Astrocyte (in vitro differentiated cells and primary cell): Measurements from ENCODE around the gene STK17A. TPM values are rescaled to one million over a fixed set of nuclear protein-coding genes. Genes with fewer than 3 reads are reported as not detected.
A peak's percentile ranks its signal among the peaks of the same experiment; 100 is the strongest.
"Not testable (repeated sequence)": the region's sequence is repeated elsewhere in the genome, so short reads cannot be mapped to it uniquely, and the experiment has no call there.

Experiments used
- DNase-seq: peaks from one replicate; pipeline ENCODE4 v3.0.0-alpha.2; 2010; ENCODE audit warnings: low read depth
- FAIRE-seq: peaks from 2 replicates; lab custom pipeline; 2011; peaks lifted over from hg19 to GRCh38; lab: Jason Lieb, UNC
- H2AFZ ChIP-seq: 2 replicates; pipeline ENCODE4 v1.6.0; 2012; ENCODE audit warnings: low read depth, low read length, inconsistent platforms
- H3K27ac ChIP-seq: 2 replicates; pipeline ENCODE4 v1.5.1; 2011; ENCODE audit warnings: low read depth, low read length, inconsistent platforms
- H3K27me3 ChIP-seq: 2 replicates; pipeline ENCODE4 v1.6.0; 2011; ENCODE audit warnings: low read length, inconsistent platforms; ENCODE audit not compliant: insufficient read depth
- H3K36me3 ChIP-seq: 2 replicates; pipeline ENCODE4 v1.5.1; 2011; ENCODE audit warnings: low read length, inconsistent platforms; ENCODE audit not compliant: insufficient read depth
- H3K4me1 ChIP-seq: 2 replicates; pipeline ENCODE4 v1.5.1; 2011; ENCODE audit warnings: low read length, inconsistent platforms; ENCODE audit not compliant: insufficient read depth
- H3K4me2 ChIP-seq: 2 replicates; pipeline ENCODE4 v1.6.0; 2012; ENCODE audit warnings: low read length, inconsistent platforms
- H3K4me3 ChIP-seq: 2 replicates; pipeline ENCODE4 v1.5.1; 2011; ENCODE audit warnings: low read depth, mild to moderate bottlenecking, low read length, inconsistent platforms; ENCODE audit not compliant: insufficient read depth
- H3K79me2 ChIP-seq: 2 replicates; pipeline ENCODE4 v1.6.0; 2012; ENCODE audit warnings: mild to moderate bottlenecking, low read length, inconsistent platforms; ENCODE audit not compliant: insufficient read depth
- H3K9ac ChIP-seq: 2 replicates; pipeline ENCODE4 v1.6.0; 2012; ENCODE audit warnings: mild to moderate bottlenecking, low read length, inconsistent platforms
- H3K9me3 ChIP-seq: 2 replicates; pipeline ENCODE4 v1.5.1; 2012; ENCODE audit warnings: low read depth, mild to moderate bottlenecking, low read length, inconsistent platforms; ENCODE audit not compliant: insufficient read depth
- H4K20me1 ChIP-seq: 2 replicates; pipeline ENCODE4 v1.6.0; 2012; ENCODE audit warnings: low read length, inconsistent platforms; ENCODE audit not compliant: insufficient read depth
- H3K27ac Mint-ChIP-seq: one replicate; pipeline ENCODE4 v1.8.0; 2021; ENCODE audit warnings: mild to moderate bottlenecking, mixed read lengths; ENCODE audit not compliant: unreplicated experiment
- H3K27me3 Mint-ChIP-seq: one replicate; pipeline ENCODE4 v1.8.0; 2021; ENCODE audit warnings: low read depth, mixed read lengths; ENCODE audit not compliant: unreplicated experiment
- H3K36me3 Mint-ChIP-seq: one replicate; pipeline ENCODE4 v1.8.0; 2021; ENCODE audit warnings: low read depth, mixed read lengths; ENCODE audit not compliant: unreplicated experiment
- H3K4me1 Mint-ChIP-seq: one replicate; pipeline ENCODE4 v1.8.0; 2021; ENCODE audit warnings: low read depth, mixed read lengths; ENCODE audit not compliant: unreplicated experiment
- H3K4me3 Mint-ChIP-seq: one replicate; pipeline ENCODE4 v1.8.0; 2021; ENCODE audit warnings: mild to moderate bottlenecking, moderate library complexity, mixed read lengths; ENCODE audit not compliant: unreplicated experiment
- H3K9me3 Mint-ChIP-seq: one replicate; pipeline ENCODE4 v1.8.0; 2021; ENCODE audit warnings: mild to moderate bottlenecking, mixed read lengths; ENCODE audit not compliant: unreplicated experiment
- CTCF ChIP-seq: IDR thresholded peaks from 2 replicates; pipeline ENCODE4 v1.5.1; 2011; ENCODE audit warnings: low read depth, mild to moderate bottlenecking, inconsistent platforms, low read length, moderate library complexity; ENCODE audit not compliant: insufficient read depth
- EZH2 ChIP-seq: IDR thresholded peaks from 2 replicates; pipeline ENCODE4 v1.6.1; 2012; ENCODE audit warnings: mild to moderate bottlenecking, low read length, inconsistent platforms; ENCODE audit not compliant: insufficient read depth
- total RNA-seq: library from RNA; stranded (reverse); gene quantifications from 2 replicates; pipeline ENCODE4 v1.2.1, GENCODE V29; 2021

The STK17A gene
- total RNA-seq, 1 donor from 2014 or later: 38.4 TPM

DNA sequence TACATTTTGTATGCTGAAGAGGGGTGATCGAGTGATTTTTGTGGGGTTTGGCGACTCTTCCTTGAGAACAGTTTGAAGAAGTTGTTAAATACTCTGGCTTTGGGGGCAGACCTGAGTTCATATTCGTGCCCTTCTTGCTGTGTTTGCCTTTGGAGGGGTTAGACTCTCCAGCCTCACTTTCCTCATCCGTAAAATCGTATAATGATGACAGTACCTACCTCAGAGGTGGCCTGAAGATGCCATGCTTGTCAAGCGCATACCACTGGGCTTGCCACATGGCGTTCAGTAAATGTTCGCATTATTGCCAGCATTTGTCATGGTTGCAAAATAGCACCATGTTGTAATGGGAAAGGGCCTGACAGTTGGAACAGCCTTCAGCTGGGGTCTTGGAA is 1.3 kb downstream of the STK17A start:
- Histone ChIP-seq H3K27me3 (peaks cover 4% of the 10 kb centered on the region), H2AFZ (no peak overlapping the region), H3K4me2 (peak overlapping the region; percentile 86), H3K4me1 (peaks cover 7% of the 10 kb centered on the region), H3K9me3 (no peaks in the 10 kb centered on the region), H4K20me1 (peaks cover 52% of the 10 kb centered on the region), H3K4me3 (peak overlapping the region; percentile 84), H3K36me3 (no peaks in the 10 kb centered on the region), H3K9ac (peak overlapping the region; percentile 93), H3K79me2 (peaks cover 62% of the 10 kb centered on the region), H3K27ac (peak overlapping the region; percentile 82)
- Mint-ChIP-seq H3K4me3 (peak overlapping the region; percentile 94), H3K27me3 (peaks cover 6% of the 10 kb centered on the region), H3K9me3 (no peaks in the 10 kb centered on the region), H3K36me3 (no peaks in the 10 kb centered on the region), H3K4me1 (peaks cover 12% of the 10 kb centered on the region), H3K27ac (peak overlapping the region; percentile 70)
- FAIRE-seq (no peak), DNase-seq (peak; percentile 71)
- TF ChIP-seq EZH2 (no peak), CTCF (no peak)

GRCh38 chr7:43584733-43585132 is 1.8 kb downstream of the STK17A start:
- not testable (repeated sequence) for DNase-seq
- peaks cover 56% of the 10 kb centered on the region for H4K20me1 ChIP-seq

DNA sequence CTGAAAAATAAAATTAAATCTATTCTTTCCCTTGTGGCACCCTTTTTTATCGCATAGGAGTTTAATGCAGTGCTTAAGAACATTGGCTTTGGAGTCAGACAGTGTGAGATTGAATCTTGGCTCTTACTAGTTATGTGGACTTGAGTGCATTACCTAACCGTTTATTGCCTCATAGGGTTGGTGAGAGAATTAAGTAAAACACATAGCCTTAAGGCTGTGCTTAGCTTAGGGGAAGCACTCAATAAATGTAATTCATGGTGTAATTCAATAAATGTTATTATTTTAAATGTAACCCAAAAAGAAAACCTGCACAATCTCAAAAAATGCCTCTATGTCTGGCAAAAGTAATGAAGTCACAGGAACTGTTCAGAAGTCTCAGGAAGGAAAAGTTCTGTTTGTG is 2.7 kb downstream of the STK17A start:
- peak overlapping the region; percentile 93 for H3K9ac ChIP-seq
- no peaks in the 10 kb centered on the region for H3K36me3 ChIP-seq
- Mint-ChIP-seq H3K27ac (no peak overlapping the region), H3K4me1 (peaks cover 16% of the 10 kb centered on the region), H3K9me3 (no peaks in the 10 kb centered on the region), H3K36me3 (no peaks in the 10 kb centered on the region), H3K27me3 (peaks cover 6% of the 10 kb centered on the region), H3K4me3 (peak overlapping the region; percentile 94)
- H4K20me1 ChIP-seq: peaks cover 63% of the 10 kb centered on the region
- peaks cover 75% of the 10 kb centered on the region for H3K79me2 ChIP-seq
- H3K9me3 ChIP-seq: no peaks in the 10 kb centered on the region
- peaks cover 4% of the 10 kb centered on the region for H3K27me3 ChIP-seq
- peaks cover 7% of the 10 kb centered on the region for H3K4me1 ChIP-seq
- peak; percentile 82 for DNase-seq
- peak overlapping the region; percentile 86 for H3K4me2 ChIP-seq
- H3K27ac ChIP-seq: peak overlapping the region; percentile 82
- no peak for TF ChIP-seq EZH2
- TF ChIP-seq CTCF: no peak
- FAIRE-seq: no peak
- no peak overlapping the region for H2AFZ ChIP-seq
- peak overlapping the region; percentile 84 for H3K4me3 ChIP-seq

More at GRCh38 chr7:43584733-43585132, 1.8 kb downstream of the STK17A start:
- not testable (repeated sequence) for H2AFZ ChIP-seq, H3K27me3 ChIP-seq, FAIRE-seq, H3K9me3 ChIP-seq, H3K4me1 ChIP-seq, H3K27me3 Mint-ChIP-seq, H3K36me3 ChIP-seq, H3K9me3 Mint-ChIP-seq, H3K36me3 Mint-ChIP-seq
- Mint-ChIP-seq H3K27ac (peak overlapping the region; percentile 70), H3K4me1 (peaks cover 16% of the 10 kb centered on the region), H3K4me3 (peak overlapping the region; percentile 94)
- Histone ChIP-seq H3K4me2 (peak overlapping the region; percentile 86), H3K4me3 (peak overlapping the region; percentile 84), H3K27ac (peak overlapping the region; percentile 82), H3K9ac (peak overlapping the region; percentile 93), H3K79me2 (peaks cover 68% of the 10 kb centered on the region)
